ENCODE results near the gene HINT2. TPM values are rescaled to one million over a fixed set of nuclear protein-coding genes. Genes with fewer than 3 reads are reported as not detected.

The HINT2 gene
- total RNA-seq, 1 donor from 2014 or later: 71.1 TPM

DNA sequence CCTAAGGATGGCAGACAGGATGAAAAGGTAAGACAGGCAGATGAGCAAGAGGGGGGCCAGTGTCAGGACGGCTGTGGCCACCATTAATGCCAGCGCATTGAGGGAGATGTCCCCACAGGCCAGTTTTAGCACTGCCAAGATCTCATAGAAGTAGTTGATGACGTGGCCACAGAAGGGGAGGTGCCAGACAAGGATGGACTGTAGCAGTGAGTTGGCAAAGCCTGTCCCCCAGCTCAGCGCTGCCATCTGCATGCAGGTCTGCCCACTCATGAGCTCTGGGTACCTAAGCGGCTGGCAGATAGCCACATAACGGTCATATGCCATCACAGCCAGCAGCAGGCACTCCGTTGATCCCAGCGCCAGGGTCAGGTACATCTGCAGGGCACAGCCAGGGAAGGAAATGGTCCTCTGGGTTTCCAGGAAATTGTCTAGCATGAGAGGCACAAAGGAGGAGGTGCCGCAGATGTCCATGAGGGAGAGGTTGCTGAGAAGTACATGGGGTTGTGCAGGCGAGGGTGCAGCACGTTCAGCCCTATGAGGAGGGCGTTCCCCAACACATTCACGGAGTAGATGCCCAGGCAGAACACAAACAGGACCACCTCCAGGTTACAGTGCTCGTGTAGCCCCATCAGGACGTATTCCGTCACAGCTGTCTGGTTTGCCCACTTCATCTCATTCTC lies 44.6 kb upstream of the HINT2 start:
- intact Hi-C loops (cut with micrococcal nuclease): no loop called here
- H3K27me3 ChIP-seq (ENCODE audit: low read depth): no peaks in the 10 kb centered on the region
- no peak for DNase-seq
- no peak overlapping the region for H3K27ac ChIP-seq (replicated peaks)
- H3K9me3 ChIP-seq (replicated peaks): no peaks in the 10 kb centered on the region
- H3K4me1 ChIP-seq: peaks cover 29% of the 10 kb centered on the region
- H3K36me3 ChIP-seq: no peaks in the 10 kb centered on the region
- TF ChIP-seq, protein P1, sequence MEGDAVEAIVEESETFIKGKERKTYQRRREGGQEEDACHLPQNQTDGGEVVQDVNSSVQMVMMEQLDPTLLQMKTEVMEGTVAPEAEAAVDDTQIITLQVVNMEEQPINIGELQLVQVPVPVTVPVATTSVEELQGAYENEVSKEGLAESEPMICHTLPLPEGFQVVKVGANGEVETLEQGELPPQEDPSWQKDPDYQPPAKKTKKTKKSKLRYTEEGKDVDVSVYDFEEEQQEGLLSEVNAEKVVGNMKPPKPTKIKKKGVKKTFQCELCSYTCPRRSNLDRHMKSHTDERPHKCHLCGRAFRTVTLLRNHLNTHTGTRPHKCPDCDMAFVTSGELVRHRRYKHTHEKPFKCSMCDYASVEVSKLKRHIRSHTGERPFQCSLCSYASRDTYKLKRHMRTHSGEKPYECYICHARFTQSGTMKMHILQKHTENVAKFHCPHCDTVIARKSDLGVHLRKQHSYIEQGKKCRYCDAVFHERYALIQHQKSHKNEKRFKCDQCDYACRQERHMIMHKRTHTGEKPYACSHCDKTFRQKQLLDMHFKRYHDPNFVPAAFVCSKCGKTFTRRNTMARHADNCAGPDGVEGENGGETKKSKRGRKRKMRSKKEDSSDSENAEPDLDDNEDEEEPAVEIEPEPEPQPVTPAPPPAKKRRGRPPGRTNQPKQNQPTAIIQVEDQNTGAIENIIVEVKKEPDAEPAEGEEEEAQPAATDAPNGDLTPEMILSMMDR (IDR thresholded peaks at IDR 0.05; ENCODE audit: borderline replicate concordance): no peak
- H3K4me3 ChIP-seq: no peak overlapping the region

- DNase-seq: no peak
- Histone ChIP-seq H3K4me3 (no peak overlapping the region), H3K27ac (replicated peaks) (no peak overlapping the region), H3K4me1 (peaks cover 19% of the 10 kb centered on the region), H3K9me3 (replicated peaks) (no peaks in the 10 kb centered on the region), H3K36me3 (peaks cover 5% of the 10 kb centered on the region), H3K27me3 (ENCODE audit: low read depth) (no peaks in the 10 kb centered on the region)
- TF ChIP-seq, protein P1 (IDR thresholded peaks at IDR 0.05; ENCODE audit: borderline replicate concordance): no peak
- intact Hi-C loops (cut with micrococcal nuclease): no loop called here
These were observed 43.6 kb upstream of the HINT2 start for GRCh38 chr9:35858458-35858857.

GRCh38 chr9:35856882-35857281 lies 42.0 kb upstream of the HINT2 start:
- TF ChIP-seq, protein P1 (IDR thresholded peaks at IDR 0.05; ENCODE audit: borderline replicate concordance): no peak
- Histone ChIP-seq H3K27me3 (ENCODE audit: low read depth) (no peaks in the 10 kb centered on the region), H3K4me1 (peaks cover 13% of the 10 kb centered on the region), H3K27ac (replicated peaks) (no peak overlapping the region), H3K4me3 (no peak overlapping the region), H3K36me3 (peaks cover 14% of the 10 kb centered on the region), H3K9me3 (replicated peaks) (no peaks in the 10 kb centered on the region)
- intact Hi-C loops (cut with micrococcal nuclease): no loop called here
- no peak for DNase-seq

DNA sequence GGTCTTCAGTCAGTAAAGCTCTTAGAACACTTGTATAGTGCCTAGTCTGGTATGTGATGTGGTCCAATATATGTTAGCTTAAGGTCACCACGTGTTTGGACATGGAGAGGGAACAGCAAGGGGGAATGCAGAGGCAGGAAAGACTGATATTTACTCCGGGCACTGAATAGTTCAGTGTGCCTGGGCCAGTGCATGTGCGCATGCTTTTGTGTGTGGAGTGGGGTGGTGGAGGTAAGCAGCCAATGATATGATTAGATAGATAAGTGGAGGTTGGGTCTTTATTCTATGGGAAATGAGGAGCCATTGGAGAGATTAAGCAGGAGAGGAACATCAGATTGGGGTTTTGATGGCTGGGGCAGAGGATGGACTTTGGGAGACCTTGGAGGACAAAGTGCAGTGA lies 41.4 kb upstream of the HINT2 start:
- Histone ChIP-seq H3K9me3 (replicated peaks) (no peaks in the 10 kb centered on the region), H3K4me1 (peaks cover 13% of the 10 kb centered on the region), H3K27ac (replicated peaks) (no peak overlapping the region), H3K27me3 (ENCODE audit: low read depth) (no peaks in the 10 kb centered on the region), H3K4me3 (no peak overlapping the region), H3K36me3 (peaks cover 14% of the 10 kb centered on the region)
- intact Hi-C loops (cut with micrococcal nuclease): no loop called here
- TF ChIP-seq, protein P1 (IDR thresholded peaks at IDR 0.05; ENCODE audit: borderline replicate concordance): no peak
- no peak for DNase-seq

DNA sequence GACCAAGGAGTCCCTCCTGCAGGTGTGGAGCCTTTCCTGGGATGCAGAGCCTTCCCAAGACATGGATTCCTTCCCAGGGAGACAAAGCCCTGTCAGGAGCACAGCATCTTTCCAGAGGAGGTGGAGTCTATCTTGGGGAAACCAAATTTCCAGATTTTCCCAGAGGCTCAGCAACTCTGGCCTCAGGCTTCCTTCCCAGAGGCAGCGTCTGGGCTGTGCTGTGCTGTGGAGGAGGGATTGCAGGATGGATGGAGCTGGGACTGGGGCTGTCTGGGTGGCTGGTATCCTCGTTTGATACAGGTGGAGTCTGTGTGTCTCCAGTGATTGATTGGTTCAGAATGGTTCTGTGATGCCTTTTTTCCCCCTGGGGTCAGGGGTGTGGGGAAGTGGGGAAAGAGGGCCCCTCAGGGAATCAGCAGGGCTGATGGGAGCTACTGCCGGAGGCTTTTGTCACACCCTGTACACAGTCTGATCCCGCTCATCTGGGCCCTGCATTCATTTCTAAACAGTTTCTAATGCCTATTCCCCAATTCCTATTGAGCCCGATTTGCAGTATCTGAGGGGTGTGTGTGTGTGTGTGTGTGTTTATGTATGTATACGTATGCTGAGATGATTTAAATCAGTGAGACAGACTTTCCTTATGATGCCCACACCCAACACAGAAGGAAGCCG lies 39.4 kb upstream of the HINT2 start:
- TF ChIP-seq, protein P1 (IDR thresholded peaks at IDR 0.05; ENCODE audit: borderline replicate concordance): no peak
- H3K9me3 ChIP-seq (replicated peaks): no peaks in the 10 kb centered on the region
- no peaks in the 10 kb centered on the region for H3K27me3 ChIP-seq (ENCODE audit: low read depth)
- peaks cover 1% of the 10 kb centered on the region for H3K4me1 ChIP-seq
- no peak overlapping the region for H3K4me3 ChIP-seq
- DNase-seq: no peak
- intact Hi-C loops (cut with micrococcal nuclease): no loop called here
- H3K36me3 ChIP-seq: peaks cover 14% of the 10 kb centered on the region
- no peak overlapping the region for H3K27ac ChIP-seq (replicated peaks)
